ENCODE measurements around the gene GBA3. TPM values are rescaled to one million over a fixed set of nuclear protein-coding genes. Genes with fewer than 3 reads are reported as not detected.

Gene GBA3
- total and polyA plus RNA-seq, 2 experiments from 2014 or later, result not detected

DNA sequence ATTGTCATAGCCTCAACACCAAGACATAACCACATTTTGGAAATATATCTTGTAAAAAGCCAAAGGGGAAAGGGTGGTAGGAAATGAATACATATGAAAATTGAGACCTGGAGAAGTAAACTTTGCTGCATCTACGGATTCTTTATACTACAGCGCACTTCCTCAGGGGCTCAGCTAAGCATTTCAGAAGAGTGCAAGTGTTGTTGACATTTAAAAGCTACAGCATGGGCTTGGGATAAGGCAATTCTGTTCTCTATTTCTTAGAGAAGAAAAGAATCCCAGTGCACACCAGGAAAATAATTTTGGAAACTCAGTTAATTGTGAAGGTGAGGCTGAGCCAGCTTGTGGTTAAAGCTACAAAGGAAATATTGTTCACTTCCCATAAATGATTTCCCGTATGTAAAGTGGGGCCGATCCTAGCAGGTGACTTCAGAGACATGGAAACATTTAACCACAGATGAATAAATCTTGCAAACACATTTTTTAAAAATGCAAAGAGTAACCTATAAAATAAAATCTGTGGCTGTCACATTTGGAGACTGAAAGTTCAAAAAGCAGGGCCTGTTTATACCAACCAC is 12.6 kb upstream of the GBA3 start:
- H3K4me3 Mint-ChIP-seq, result no peak overlapping the region
- H3K27ac ChIP-seq (ENCODE audit: low read depth), result no peak overlapping the region
- no peak overlapping the region for H3K4me2 ChIP-seq
- no peak overlapping the region for H2AFZ ChIP-seq
- H3K36me3 ChIP-seq (ENCODE audit: insufficient read depth), result no peaks in the 10 kb centered on the region
- peaks cover 9% of the 10 kb centered on the region for H3K4me1 Mint-ChIP-seq
- H3F3A ChIP-seq (replicated peaks; ENCODE audit: low read depth), result no peaks in the 10 kb centered on the region
- H3K27ac Mint-ChIP-seq, result no peak overlapping the region
- H4K20me1 ChIP-seq (replicated peaks; ENCODE audit: insufficient read depth), result no peaks in the 10 kb centered on the region
- H3K79me2 ChIP-seq (replicated peaks; ENCODE audit: insufficient read depth), result no peaks in the 10 kb centered on the region
- peaks cover 3% of the 10 kb centered on the region for H3K27me3 Mint-ChIP-seq (ENCODE audit: insufficient read depth, low read depth, poor library complexity)
- H3K4me3 ChIP-seq, result no peak overlapping the region
- ATAC-seq, result no peak
- H3K27me3 ChIP-seq (ENCODE audit: insufficient read depth), result no peaks in the 10 kb centered on the region
- TF ChIP-seq POLR2AphosphoS5 (IDR thresholded peaks at IDR 0.05; ENCODE audit: low read depth), result no peak
- no peak for TF ChIP-seq EZH2phosphoT487 (IDR thresholded peaks at IDR 0.05; ENCODE audit: unreplicated experiment)
- TF ChIP-seq, protein P1, sequence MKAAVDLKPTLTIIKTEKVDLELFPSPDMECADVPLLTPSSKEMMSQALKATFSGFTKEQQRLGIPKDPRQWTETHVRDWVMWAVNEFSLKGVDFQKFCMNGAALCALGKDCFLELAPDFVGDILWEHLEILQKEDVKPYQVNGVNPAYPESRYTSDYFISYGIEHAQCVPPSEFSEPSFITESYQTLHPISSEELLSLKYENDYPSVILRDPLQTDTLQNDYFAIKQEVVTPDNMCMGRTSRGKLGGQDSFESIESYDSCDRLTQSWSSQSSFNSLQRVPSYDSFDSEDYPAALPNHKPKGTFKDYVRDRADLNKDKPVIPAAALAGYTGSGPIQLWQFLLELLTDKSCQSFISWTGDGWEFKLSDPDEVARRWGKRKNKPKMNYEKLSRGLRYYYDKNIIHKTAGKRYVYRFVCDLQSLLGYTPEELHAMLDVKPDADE (IDR thresholded peaks at IDR 0.05), result no peak
- no peak for TF ChIP-seq EZH2 (IDR thresholded peaks at IDR 0.05; ENCODE audit: low read depth, unreplicated experiment)
- TF ChIP-seq, protein P2, sequence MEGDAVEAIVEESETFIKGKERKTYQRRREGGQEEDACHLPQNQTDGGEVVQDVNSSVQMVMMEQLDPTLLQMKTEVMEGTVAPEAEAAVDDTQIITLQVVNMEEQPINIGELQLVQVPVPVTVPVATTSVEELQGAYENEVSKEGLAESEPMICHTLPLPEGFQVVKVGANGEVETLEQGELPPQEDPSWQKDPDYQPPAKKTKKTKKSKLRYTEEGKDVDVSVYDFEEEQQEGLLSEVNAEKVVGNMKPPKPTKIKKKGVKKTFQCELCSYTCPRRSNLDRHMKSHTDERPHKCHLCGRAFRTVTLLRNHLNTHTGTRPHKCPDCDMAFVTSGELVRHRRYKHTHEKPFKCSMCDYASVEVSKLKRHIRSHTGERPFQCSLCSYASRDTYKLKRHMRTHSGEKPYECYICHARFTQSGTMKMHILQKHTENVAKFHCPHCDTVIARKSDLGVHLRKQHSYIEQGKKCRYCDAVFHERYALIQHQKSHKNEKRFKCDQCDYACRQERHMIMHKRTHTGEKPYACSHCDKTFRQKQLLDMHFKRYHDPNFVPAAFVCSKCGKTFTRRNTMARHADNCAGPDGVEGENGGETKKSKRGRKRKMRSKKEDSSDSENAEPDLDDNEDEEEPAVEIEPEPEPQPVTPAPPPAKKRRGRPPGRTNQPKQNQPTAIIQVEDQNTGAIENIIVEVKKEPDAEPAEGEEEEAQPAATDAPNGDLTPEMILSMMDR (conservative IDR thresholded peaks at IDR 0.05; ENCODE audit: low read depth in 2 of 2), result no peak
- TF ChIP-seq JUNB (IDR thresholded peaks at IDR 0.05; ENCODE audit: unreplicated experiment), result no peak
- TF ChIP-seq, protein P3, sequence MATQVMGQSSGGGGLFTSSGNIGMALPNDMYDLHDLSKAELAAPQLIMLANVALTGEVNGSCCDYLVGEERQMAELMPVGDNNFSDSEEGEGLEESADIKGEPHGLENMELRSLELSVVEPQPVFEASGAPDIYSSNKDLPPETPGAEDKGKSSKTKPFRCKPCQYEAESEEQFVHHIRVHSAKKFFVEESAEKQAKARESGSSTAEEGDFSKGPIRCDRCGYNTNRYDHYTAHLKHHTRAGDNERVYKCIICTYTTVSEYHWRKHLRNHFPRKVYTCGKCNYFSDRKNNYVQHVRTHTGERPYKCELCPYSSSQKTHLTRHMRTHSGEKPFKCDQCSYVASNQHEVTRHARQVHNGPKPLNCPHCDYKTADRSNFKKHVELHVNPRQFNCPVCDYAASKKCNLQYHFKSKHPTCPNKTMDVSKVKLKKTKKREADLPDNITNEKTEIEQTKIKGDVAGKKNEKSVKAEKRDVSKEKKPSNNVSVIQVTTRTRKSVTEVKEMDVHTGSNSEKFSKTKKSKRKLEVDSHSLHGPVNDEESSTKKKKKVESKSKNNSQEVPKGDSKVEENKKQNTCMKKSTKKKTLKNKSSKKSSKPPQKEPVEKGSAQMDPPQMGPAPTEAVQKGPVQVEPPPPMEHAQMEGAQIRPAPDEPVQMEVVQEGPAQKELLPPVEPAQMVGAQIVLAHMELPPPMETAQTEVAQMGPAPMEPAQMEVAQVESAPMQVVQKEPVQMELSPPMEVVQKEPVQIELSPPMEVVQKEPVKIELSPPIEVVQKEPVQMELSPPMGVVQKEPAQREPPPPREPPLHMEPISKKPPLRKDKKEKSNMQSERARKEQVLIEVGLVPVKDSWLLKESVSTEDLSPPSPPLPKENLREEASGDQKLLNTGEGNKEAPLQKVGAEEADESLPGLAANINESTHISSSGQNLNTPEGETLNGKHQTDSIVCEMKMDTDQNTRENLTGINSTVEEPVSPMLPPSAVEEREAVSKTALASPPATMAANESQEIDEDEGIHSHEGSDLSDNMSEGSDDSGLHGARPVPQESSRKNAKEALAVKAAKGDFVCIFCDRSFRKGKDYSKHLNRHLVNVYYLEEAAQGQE (IDR thresholded peaks at IDR 0.05; ENCODE audit: unreplicated experiment), result no peak
- no peak for TF ChIP-seq ZNF114 (CRISPR knock-in tag; IDR thresholded peaks at IDR 0.05)
- TF ChIP-seq CREB1 (CRISPR knock-in tag; IDR thresholded peaks at IDR 0.05; ENCODE audit: low read depth), result no peak
- no peak for TF ChIP-seq STAT1 (IDR thresholded peaks at IDR 0.05; ENCODE audit: unreplicated experiment)
- TF ChIP-seq, protein P4, sequence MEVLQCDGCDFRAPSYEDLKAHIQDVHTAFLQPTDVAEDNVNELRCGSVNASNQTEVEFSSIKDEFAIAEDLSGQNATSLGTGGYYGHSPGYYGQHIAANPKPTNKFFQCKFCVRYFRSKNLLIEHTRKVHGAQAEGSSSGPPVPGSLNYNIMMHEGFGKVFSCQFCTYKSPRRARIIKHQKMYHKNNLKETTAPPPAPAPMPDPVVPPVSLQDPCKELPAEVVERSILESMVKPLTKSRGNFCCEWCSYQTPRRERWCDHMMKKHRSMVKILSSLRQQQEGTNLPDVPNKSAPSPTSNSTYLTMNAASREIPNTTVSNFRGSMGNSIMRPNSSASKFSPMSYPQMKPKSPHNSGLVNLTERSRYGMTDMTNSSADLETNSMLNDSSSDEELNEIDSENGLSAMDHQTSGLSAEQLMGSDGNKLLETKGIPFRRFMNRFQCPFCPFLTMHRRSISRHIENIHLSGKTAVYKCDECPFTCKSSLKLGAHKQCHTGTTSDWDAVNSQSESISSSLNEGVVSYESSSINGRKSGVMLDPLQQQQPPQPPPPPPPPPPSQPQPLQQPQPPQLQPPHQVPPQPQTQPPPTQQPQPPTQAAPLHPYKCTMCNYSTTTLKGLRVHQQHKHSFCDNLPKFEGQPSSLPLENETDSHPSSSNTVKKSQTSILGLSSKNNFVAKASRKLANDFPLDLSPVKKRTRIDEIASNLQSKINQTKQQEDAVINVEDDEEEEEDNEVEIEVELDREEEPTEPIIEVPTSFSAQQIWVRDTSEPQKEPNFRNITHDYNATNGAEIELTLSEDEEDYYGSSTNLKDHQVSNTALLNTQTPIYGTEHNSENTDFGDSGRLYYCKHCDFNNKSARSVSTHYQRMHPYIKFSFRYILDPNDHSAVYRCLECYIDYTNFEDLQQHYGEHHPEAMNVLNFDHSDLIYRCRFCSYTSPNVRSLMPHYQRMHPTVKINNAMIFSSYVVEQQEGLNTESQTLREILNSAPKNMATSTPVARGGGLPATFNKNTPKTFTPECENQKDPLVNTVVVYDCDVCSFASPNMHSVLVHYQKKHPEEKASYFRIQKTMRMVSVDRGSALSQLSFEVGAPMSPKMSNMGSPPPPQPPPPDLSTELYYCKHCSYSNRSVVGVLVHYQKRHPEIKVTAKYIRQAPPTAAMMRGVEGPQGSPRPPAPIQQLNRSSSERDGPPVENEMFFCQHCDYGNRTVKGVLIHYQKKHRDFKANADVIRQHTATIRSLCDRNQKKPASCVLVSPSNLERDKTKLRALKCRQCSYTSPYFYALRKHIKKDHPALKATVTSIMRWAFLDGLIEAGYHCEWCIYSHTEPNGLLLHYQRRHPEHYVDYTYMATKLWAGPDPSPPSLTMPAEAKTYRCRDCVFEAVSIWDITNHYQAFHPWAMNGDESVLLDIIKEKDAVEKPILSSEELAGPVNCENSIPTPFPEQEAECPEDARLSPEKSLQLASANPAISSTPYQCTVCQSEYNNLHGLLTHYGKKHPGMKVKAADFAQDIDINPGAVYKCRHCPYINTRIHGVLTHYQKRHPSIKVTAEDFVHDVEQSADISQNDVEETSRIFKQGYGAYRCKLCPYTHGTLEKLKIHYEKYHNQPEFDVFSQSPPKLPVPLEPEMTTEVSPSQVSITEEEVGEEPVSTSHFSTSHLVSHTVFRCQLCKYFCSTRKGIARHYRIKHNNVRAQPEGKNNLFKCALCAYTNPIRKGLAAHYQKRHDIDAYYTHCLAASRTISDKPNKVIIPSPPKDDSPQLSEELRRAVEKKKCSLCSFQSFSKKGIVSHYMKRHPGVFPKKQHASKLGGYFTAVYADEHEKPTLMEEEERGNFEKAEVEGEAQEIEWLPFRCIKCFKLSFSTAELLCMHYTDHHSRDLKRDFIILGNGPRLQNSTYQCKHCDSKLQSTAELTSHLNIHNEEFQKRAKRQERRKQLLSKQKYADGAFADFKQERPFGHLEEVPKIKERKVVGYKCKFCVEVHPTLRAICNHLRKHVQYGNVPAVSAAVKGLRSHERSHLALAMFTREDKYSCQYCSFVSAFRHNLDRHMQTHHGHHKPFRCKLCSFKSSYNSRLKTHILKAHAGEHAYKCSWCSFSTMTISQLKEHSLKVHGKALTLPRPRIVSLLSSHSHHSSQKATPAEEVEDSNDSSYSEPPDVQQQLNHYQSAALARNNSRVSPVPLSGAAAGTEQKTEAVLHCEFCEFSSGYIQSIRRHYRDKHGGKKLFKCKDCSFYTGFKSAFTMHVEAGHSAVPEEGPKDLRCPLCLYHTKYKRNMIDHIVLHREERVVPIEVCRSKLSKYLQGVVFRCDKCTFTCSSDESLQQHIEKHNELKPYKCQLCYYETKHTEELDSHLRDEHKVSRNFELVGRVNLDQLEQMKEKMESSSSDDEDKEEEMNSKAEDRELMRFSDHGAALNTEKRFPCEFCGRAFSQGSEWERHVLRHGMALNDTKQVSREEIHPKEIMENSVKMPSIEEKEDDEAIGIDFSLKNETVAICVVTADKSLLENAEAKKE (CRISPR knock-in tag; IDR thresholded peaks at IDR 0.05), result no peak
- no peak for TF ChIP-seq NANOG (IDR thresholded peaks at IDR 0.05; ENCODE audit: borderline replicate concordance)
- TF ChIP-seq ZNF331 (CRISPR knock-in tag; IDR thresholded peaks at IDR 0.05; ENCODE audit: low read depth), result no peak
- H3K9me3 Mint-ChIP-seq, result no peaks in the 10 kb centered on the region
- no peak for DNase-seq (ENCODE audit: low spot score)
- no peaks in the 10 kb centered on the region for H3K36me3 Mint-ChIP-seq (ENCODE audit: low read depth)
- H3K4me1 ChIP-seq (ENCODE audit: insufficient read depth), result peaks cover 11% of the 10 kb centered on the region
- peaks cover 4% of the 10 kb centered on the region; the same call in 1 of the 2 replicates for H3K9me2 ChIP-seq (ENCODE audit: insufficient read depth)
